Endothelial cell of umbilical vein (primary cell): ENCODE data around the gene CCDC39.

Source experiments
- MYC ChIP-seq: IDR thresholded peaks from one replicate; pipeline ENCODE4 v1.6.1; 2011; ENCODE audit warnings: mild to moderate bottlenecking, low read depth, low read length
- TF ChIP-seq, protein P1 (sequence below), 2 donors: IDR thresholded peaks; 1 replicate in 1 of 2; 2 replicates in 1 of 2; pipeline ENCODE4 v1.5.1; 2011; ENCODE audit warnings: low read length in 2 of 2, mild to moderate bottlenecking in 2 of 2, moderate library complexity in 2 of 2, control low read depth in 1 of 2, inconsistent platforms in 1 of 2, low read depth in 1 of 2; ENCODE audit not compliant: insufficient read depth in 1 of 2; ENCODE audit errors: extremely low read depth in 1 of 2
- TF ChIP-seq, protein P2 (sequence below): IDR thresholded peaks from 2 replicates; pipeline ENCODE4 v1.6.1; 2011; ENCODE audit not compliant: insufficient read depth, insufficient read length

DNA sequence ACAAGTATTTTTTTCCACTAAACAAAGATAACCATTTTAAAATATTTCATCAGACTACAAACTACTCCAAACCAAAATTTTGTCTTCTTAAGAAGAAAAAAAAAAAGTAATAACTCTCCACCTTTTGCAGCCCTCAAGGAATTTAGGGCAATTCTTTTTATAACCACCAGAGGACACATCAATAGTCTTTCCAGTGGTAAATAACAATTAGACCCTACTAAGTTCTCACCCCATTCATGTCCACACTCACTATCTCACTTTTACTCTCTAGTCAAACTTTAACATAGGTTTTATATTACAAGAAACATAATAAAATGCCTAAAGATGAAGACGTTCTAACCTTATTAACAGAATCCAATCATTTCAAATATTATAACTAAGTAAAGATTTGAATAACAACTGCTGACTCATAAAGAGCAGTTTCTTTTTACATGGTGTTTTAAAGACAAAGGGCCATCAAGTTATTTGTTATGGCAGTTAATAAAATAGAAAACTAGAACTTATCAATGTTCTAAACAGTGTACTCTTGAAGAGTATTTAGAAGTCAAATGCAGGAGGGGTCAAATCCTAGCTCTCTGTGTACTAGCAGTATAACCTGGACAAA is 33.0 kb downstream of the CCDC39 start:
- no peak for TF ChIP-seq MYC
- TF ChIP-seq, protein P1, sequence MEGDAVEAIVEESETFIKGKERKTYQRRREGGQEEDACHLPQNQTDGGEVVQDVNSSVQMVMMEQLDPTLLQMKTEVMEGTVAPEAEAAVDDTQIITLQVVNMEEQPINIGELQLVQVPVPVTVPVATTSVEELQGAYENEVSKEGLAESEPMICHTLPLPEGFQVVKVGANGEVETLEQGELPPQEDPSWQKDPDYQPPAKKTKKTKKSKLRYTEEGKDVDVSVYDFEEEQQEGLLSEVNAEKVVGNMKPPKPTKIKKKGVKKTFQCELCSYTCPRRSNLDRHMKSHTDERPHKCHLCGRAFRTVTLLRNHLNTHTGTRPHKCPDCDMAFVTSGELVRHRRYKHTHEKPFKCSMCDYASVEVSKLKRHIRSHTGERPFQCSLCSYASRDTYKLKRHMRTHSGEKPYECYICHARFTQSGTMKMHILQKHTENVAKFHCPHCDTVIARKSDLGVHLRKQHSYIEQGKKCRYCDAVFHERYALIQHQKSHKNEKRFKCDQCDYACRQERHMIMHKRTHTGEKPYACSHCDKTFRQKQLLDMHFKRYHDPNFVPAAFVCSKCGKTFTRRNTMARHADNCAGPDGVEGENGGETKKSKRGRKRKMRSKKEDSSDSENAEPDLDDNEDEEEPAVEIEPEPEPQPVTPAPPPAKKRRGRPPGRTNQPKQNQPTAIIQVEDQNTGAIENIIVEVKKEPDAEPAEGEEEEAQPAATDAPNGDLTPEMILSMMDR (IDR thresholded peaks at IDR 0.05; ENCODE audit: extremely low read depth in 1 of 2, insufficient read depth in 1 of 2, low read depth in 1 of 2, low read length in 2 of 2): peak in 1 of 2 donors; percentile 7
- TF ChIP-seq, protein P2, sequence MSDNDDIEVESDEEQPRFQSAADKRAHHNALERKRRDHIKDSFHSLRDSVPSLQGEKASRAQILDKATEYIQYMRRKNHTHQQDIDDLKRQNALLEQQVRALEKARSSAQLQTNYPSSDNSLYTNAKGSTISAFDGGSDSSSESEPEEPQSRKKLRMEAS: no peak
